GM18907 (cell line): ENCODE results near the gene UMAD1.
A peak's percentile ranks its signal among the peaks of the same experiment; 100 is the strongest.

Experiments used
- ATAC-seq: cut with Tn5 transposase; IDR thresholded peaks from one replicate; pipeline ENCODE4 v1.9.1; 2021; ENCODE audit warnings: mild to moderate bottlenecking, moderate library complexity; ENCODE audit not compliant: unreplicated experiment

The UMAD1 gene

DNA sequence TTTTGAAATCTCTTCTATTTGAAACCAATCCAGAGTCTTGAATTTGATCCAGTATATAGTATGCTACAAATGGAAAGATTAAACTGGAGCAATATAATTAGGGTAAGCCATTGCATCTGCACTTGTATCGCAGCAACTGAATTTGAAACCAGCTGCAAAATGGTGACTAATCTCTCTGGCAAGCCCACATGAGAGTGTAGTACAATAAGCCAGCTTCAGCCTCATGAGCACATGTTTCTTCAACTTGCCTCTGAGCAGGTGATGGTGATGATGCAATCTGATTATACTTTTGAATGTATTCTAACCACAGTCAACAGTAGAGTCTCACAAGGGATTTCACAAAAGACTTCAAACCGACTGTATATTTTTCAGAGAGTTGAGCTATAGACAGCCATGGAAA is 78.7 kb downstream of the UMAD1 start:
- peak; percentile 96 for ATAC-seq

DNA sequence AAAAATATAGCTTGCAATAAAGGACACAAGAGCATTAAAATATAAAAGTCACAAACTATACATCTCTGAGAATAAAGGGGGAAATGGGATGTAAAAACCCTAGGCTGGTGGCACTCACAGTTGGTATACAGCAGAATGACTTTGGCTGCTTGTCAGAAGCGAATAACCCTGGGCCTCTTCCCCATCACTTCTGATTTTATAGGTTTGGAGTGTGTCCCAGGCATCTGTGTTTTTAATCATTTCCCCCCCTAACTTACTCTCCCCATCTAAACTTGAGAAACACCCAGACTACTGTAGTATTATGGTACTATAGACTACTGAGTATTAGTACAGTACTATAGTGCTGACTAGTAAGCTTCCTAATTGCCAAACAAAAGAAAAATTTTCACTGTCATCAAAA is 79.6 kb downstream of the UMAD1 start:
- no peak for ATAC-seq

DNA sequence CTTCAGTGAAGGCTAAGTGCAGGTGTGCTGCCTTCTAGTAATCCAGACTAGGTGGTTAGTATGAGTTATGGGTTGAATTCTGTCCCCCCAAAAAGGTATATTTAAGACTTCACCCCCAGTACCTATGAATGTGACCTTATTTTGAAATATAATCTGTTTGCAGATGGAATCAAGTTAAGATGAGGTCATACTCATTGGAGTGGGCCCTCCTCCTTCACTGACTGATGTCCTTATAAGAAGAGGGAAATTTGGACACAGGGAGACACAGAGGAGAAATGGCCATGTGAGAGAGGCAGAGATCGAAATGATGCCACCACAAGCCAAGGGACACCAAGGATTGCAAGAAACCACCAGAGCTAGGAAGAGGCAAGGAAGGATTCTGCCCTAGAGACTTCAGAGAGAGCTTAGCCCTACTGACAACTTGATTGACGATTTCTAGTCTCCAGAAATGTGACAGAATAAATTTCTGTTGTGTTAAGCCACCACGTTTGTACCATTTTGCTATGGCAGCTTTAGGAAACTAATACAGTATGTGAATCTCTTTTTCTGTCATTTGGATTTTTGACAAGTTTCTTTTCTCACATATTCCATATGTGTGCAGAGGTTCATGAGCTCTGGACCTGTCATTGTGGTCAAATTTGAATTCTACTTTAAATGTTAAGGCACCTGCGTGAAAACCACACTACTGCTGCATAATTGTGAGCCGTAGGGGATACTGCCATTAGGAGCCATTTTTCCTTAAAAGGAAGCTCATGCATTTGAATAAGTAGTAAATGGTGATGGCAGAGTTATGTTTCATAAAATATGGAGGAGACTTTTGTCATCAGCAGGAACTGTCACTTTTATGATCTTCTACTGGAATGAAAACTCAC is 80.4 kb downstream of the UMAD1 start:
- no peak for ATAC-seq

DNA sequence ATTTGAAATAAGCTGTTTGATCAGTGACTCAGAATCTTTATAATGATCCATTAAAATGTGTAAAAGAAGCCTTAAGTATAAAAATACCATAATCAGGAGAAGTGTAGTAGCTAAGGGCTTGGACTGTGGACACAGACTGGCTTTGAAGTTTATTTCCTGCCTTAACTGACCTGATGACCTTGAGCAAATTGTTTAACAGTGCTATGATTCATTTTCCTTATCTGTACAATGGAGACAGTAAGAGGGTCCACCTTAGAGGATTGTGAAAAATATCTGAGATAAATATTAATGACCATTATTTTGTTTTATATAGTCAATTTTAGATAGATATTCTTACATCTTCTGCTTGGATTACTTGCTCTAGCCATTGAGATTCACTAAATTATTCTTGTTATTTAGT is 91.2 kb downstream of the UMAD1 start:
- ATAC-seq: no peak

DNA sequence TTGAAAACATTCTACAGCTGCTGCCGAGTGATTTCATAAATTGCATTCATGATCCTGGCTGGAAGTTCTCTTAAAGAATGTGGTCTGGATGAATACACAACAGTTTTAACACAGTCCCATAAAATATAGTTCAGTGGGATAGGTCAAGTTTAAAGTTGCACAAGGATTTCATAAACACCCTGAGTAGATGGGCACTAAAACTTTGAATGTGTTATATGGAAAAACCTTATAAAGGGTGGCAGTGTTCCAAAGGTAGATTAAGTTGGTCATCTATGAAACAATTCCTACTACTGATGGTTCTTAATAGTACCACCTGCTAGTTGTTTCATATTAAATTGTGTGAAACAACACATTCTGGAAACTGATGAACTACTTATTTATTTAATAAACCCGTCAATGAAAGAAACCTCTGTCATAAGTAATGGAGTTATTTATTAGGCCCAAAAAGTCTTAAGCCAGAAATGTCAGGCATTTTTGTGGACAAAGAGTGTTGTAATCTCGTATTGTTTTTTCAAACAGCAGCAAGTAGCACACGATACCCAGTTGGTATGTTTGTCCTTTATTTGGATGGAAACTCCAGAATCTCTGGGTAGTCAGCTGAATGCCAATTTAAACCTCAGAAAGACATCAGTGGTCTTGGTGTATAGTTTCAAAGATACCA is 92.2 kb downstream of the UMAD1 start:
- no peak for ATAC-seq

DNA sequence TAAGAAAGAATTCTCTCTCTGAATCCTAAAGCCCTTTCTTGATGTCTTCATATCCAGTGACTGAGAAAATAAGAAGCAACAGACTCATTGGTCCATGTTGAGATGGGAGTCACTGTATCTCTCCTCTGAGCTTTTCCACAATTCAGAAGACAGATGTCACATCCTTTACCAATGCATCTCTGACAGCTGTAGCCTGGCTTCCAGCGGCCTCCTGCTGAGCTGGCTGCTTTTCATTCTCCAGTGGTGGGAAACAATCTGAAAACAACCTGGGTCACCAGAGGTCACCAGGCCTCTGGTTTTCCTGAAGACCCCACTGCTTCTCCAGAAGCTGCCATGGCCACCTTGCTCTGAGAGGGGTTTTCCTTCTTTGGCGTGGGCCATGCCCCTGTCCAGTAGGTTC is 96.1 kb downstream of the UMAD1 start:
- ATAC-seq: no peak

DNA sequence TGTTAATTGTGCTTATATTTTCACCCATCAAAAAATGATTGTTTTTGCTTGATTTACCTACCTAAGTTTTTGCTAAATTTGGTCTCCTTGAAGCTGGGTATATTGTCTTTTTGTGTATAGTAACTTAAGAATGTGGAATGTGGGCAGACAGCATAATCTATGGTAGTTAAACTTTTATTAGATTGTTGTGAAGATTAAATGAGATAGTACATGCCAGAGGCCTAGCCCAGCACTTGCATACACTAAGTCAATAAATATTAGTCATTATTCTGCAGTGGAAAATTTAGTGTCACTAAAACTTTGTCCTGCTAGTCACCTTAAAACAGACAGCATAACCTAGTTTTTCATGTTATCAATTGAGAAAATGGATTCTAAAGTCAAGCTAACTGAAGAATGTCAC is 97.1 kb downstream of the UMAD1 start:
- ATAC-seq: no peak

DNA sequence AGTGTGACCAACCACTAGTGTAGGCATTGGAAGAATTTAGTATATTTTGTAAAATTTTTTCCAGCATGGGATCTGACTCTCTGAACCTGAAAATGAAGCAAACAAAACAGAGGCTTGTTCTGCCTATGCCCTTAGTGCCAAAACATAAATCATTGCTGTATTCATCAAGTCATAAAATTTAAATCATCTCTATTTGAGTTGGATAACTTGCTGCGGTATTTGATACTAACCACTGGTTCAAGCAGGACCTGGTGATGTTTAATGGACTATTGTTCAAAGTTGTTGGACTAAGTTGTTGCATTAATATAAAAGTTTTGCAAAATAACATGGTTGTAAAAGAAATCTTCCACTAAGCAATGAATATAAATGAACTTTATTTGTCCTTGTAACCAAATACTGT is 97.6 kb downstream of the UMAD1 start:
- ATAC-seq: no peak

DNA sequence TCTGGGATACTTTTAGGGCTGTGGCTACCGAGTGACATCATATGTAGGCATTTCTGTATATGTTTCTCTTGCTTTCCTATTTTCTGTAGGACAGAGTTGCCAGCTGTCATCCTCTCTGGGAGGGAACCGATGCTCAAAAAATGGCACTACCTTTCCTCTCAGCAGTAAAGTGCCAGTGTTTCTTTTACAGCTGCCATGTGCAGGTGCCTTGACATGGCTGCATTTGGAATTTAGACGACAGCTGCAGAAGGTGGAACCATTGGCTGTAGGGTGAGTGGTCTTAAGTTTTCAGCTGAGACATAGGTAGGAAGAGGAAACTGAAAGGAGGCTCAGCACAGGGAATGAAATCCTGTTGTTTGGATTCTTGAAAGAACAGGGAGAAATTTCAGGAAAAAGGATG is 98.1 kb downstream of the UMAD1 start:
- ATAC-seq: no peak

DNA sequence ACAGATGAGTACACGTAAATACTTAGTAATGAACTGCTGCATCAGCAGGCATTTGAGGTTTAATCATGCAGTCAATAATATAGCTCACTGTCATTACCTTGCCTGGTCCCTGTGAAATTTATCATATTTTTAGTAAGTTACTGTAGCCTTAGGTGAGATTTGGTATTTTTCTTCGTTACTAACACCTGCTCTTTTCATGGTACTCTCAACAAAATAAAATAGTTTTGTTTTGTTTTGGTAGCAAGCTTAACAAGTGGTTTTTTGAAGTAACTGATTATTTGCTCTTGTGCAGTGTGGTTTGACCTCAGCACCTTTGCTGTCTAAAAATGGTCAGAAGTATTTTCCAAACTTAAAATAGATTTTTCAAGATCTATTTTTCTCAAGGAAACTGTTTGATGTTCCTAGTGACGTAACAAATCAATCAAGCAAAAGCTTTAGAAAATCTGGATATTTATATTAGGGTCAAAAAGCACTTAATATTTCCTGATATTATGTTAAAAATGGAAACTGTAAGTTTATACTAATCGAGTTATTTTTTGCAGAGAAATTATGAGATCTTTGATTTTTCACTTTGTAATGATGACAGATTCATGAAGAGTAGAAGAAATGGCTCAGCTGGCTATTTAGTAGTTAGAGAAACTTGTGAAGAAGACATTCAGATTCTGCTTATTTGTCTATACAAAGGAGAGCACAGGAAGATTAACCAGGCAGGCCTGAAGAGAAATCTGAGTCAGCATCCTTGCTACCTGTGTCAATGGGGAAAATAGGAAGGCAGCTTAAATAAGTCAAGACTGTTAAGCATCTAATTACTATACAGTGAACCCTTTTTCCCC is 98.9 kb downstream of the UMAD1 start:
- ATAC-seq: peak; percentile 79

DNA sequence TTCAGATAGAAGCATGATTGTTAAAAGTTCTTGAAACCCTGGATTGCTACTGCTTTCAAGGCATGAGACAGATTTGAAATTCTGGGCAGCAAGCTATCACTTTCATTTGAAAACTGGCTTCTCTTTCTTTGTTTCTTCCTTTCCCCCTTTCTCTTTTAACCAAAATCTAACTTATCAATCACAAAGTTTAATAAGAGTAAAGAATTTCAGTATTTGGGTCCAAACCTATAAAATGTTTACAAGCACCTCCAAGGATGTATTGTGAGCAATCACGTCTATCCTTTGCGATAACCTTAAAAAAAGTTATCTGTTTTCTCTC is 99.4 kb downstream of the UMAD1 start:
- no peak for ATAC-seq

DNA sequence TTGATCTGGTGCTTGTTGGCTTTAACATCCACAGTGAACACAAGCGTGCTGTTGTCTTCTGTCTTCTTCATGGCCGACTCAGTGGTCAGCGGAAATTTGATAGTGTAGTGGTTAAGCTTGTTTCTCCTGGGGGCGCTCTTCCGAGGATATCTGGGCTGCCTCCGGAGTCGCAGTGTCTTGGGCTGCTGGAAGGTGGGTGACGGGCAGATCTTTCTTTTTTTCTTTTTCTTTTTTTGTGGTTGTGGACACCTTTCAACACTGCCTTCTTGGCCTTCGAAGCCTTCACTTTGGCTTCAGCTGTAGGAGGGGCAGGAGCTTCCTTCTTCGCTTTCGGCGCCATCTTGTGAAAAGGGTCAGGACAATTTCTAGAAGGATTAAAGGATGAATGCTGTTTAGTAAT is 101.7 kb downstream of the UMAD1 start:
- no peak for ATAC-seq

DNA sequence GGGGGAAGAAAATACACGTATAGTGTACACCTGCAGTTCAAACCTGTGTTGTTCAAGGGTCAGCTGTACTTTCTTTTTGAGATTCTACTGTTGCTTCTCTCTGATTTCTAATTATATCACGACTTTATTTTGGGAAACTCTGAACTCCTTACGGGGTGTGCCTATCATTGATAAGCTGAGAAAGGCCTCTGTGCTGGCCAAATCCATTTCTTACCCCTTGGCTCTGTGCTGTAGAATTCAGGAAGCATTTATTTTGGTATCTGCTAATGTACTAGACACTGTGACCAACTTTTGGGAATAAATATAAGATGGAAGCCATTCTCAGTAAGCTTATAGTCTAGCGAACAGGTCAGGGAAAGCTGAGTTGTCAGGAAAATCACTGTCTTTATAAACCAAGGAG is 104.7 kb downstream of the UMAD1 start:
- ATAC-seq: no peak

DNA sequence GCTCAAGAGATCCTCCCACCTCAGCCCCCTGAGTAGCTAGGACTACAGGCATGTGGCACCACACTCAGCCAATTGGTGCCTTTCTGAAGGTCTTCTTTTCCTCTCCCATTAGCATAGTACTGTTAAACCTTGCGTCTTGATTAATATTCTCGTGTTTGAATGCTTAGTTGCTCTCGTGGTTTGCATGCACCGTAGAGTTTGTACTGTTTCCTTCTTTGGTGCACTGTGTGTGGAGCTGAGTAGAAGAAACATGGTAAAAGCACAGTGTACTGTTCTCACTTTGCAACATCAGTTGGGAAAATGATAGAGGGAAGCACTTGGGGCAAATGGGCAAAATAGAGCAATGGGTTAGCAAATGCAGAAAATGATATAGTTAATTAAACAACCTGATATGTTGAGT is 105.4 kb downstream of the UMAD1 start:
- ATAC-seq: no peak

DNA sequence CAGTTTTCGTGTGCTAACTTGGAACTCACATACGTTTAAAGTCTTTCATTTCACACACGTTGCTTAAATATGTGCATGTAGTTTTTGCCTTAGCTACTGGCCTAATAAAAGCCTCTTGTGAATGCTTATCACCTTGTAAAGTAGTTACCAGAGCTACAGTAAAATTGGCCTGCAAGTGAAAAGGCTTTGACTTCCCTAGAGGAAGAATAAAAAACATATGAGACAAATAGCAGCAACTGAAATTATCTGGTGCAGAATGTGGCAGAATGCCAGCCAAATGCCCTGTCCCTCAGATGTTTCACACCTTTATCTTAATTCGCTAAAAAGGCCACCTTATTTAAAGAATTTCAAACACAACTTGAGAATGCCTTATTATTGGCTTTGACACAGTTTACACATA is 105.9 kb downstream of the UMAD1 start:
- no peak for ATAC-seq

DNA sequence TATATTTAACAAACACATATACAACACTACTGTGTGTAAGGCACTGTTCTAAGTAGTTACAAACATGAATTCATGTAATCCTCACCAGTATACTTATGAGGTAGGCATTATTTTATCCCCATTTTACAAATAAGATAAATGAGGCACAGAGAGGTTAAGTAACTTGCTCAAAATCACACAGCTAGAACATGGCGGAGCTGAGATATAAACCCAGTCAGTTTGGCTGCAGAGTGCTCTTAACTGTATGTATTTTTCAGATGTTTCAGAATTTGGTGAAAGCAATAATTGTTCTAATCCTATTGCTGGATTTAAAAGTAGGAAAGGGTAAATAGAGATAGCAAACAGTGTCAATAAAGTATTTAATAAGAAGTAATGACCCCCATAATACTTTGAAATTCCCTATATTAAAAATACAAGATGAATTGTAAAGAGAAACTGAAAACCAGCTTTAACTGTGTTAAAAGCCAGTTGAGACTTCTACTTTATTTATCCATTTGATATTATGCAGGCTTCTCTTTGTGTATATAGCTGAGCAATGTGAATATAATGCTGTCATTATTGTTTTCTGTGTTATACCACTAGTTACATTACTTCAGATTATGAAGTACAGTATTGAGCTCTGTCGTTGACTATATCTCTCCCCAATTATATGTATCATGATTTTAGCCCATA is 110.2 kb downstream of the UMAD1 start:
- no peak for ATAC-seq

DNA sequence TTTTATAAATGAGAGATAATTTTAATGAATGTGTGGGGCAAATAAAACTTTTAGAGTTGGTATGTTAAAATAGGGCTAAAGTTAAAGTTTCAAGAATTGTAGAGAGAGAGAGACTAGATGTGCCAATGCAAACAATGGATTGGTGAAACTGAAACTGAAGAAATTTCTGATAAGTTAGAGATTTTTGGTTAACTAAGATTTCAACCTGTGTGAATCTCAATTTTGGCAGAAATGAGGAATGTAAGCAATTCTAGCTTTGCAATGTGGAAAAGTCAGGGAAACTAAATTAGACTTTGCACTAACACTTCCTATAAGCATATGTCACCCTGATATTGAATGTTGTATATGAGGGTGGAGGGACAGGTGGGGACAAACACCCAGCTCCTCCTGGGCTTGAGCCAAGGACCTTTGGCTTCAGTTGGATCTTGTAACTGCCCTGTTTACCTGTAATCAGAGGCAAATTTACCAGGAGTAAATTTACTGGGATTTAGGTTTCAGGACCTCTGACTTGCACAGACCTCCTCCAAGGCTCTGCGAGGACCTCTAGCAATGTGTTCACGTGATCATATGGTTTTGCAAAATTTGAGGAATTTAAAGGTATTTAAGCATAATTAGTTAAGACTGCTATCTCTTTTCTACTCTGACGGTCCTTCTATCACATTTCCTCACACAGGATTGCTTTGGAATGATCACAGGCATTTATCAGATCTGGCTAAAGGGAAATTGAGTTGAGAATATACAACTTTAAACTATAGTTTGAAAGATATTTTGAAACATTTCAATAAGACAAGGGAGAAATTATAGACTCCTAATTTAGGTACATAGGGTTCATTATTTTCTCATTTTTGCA is 110.9 kb downstream of the UMAD1 start:
- ATAC-seq: no peak

DNA sequence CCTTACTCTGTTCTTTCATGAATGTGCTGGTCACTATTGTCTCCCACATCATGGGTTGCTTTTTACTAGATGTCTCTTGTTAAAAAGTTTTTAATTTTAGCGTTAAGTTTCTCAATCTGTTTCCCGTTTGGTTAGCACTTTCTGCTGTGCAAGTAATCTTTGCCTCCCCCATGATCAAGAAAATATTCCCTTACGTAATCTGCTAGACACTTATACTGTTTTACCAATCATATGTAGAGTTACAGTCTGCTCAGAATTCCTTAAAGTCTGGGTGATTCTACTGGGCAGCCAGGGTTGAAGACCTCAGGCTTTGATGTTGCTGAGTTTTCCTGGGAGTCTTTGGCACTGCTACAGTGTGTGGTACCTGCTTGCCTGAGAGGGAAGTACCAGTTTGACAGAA is 116.0 kb downstream of the UMAD1 start:
- ATAC-seq: no peak

DNA sequence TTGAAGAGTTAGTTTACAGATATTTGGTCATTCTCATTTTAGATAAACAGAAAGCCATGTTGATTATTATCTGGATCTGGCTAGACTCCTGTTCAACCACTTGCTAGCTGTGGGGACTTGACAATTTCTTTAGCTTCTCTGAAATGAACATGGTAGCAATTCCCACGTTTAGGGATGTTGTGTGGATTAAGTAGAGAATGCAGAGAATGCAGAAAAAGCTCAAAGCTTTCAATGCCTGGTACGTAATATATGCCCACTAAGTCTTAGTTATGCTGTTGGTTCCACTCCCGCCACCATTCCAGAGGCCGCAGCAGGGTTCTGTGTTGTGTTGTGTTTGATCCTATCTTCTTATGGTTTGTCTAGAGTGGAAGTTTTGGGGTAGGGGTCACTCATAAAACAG is 117.0 kb downstream of the UMAD1 start:
- no peak for ATAC-seq

DNA sequence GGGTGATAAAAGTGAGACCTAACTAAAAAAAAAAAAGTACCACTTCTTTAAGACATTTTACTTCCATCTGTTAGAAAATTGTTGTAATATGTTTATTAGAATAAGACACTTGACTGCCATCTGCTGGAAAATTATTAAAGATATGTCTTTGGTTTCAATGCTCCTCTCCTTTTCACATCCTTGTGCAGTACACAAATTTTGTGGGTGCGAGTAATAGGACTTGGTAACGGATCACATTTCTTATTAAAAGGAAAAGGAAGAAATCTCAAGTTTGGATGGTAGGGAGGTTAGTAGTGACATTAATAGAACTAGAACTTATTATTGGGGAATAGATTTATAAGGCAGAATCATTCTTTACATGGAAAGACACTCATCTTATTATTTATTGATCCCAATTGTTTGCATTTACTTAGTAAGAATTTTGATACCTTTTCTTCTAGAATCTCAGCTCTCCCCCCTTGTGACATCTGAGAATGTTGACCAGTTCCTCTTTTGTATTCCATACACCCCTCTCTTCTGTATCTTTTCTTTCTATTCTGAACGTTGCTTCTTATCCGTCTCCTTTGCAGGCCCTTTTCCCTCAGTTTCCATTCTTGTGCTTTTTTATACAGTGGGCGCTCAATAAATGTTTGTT is 120.9 kb downstream of the UMAD1 start:
- peak; percentile 33 for ATAC-seq
